ENCODE measurements around the gene VPS13D. TPM values are rescaled to one million over a fixed set of nuclear protein-coding genes. Genes with fewer than 3 reads are reported as not detected.

The VPS13D gene
- total RNA-seq, 1 experiment from 2014 or later, result 29.0 TPM

- DNase-seq (ENCODE audit: low spot score) (no peak), ATAC-seq (no peak)
- Mint-ChIP-seq H3K36me3 (peaks cover 24% of the 10 kb centered on the region), H3K27ac (no peak overlapping the region), H3K9me3 (no peaks in the 10 kb centered on the region), H3K4me3 (no peak overlapping the region), H3K27me3 (ENCODE audit: low read depth) (no peaks in the 10 kb centered on the region), H3K4me1 (peaks cover 25% of the 10 kb centered on the region)
- no peak for TF ChIP-seq JUN (CRISPR knock-in tag; IDR thresholded peaks at IDR 0.05)
- no peak for TF ChIP-seq FOXK1 (CRISPR knock-in tag; IDR thresholded peaks at IDR 0.05)
- no peak for TF ChIP-seq ARID4B (CRISPR knock-in tag; IDR thresholded peaks at IDR 0.05; ENCODE audit: borderline replicate concordance)
- no peak for TF ChIP-seq NFYB (CRISPR knock-in tag; conservative IDR thresholded peaks at IDR 0.05; ENCODE audit: low read depth)
- no peak for TF ChIP-seq ZBTB43 (CRISPR knock-in tag; IDR thresholded peaks at IDR 0.05)
- TF ChIP-seq NR1H2 (CRISPR knock-in tag; IDR thresholded peaks at IDR 0.05), result no peak
- TF ChIP-seq CREM (CRISPR knock-in tag; IDR thresholded peaks at IDR 0.05), result no peak
- no peak for TF ChIP-seq GRHL2 (CRISPR knock-in tag; IDR thresholded peaks at IDR 0.05; ENCODE audit: insufficient replicate concordance, severe bottlenecking)
- no peak for TF ChIP-seq STAT6 (CRISPR knock-in tag; conservative IDR thresholded peaks at IDR 0.05; ENCODE audit: low read depth)
- TF ChIP-seq HMGA2 (CRISPR knock-in tag; IDR thresholded peaks at IDR 0.05), result no peak
- no peak for TF ChIP-seq NR3C1 (CRISPR knock-in tag; conservative IDR thresholded peaks at IDR 0.05; ENCODE audit: low read depth)
- TF ChIP-seq HMGXB4 (CRISPR knock-in tag; IDR thresholded peaks at IDR 0.05), result no peak
- ChIA-PET CTCF (interaction anchor here (2.6 kb wide), 1 partner anchor 321 kb away, joined by 11 read pairs; no protein-coding TSS in a partner anchor), POLR2A (no interaction called here)
Measured at GRCh38 chr1:12338017-12338416, 108.2 kb downstream of the VPS13D start.

- POLR2A ChIA-PET, result no interaction called here
- ATAC-seq (no peak), DNase-seq (ENCODE audit: low spot score) (no peak)
- CTCF ChIA-PET, result interaction anchor here (0.6 to 2.6 kb wide), 18 partner anchors 9 to 424 kb away, joined by 3 to 12 read pairs (median 4); no protein-coding TSS in a partner anchor
- Mint-ChIP-seq H3K27ac (no peak overlapping the region), H3K36me3 (peaks cover 21% of the 10 kb centered on the region), H3K9me3 (no peaks in the 10 kb centered on the region), H3K4me3 (no peak overlapping the region), H3K4me1 (peaks cover 25% of the 10 kb centered on the region), H3K27me3 (ENCODE audit: low read depth) (no peaks in the 10 kb centered on the region)
- TF ChIP-seq ZNF512 (CRISPR knock-in tag; IDR thresholded peaks at IDR 0.05; ENCODE audit: borderline replicate concordance) (no peak), ZNF121 (CRISPR knock-in tag; IDR thresholded peaks at IDR 0.05) (no peak), HMGXB4 (CRISPR knock-in tag; IDR thresholded peaks at IDR 0.05) (no peak), MAX (CRISPR knock-in tag; IDR thresholded peaks at IDR 0.05) (no peak), GTF2I (CRISPR knock-in tag; conservative IDR thresholded peaks at IDR 0.05) (no peak), ZNF281 (CRISPR knock-in tag; IDR thresholded peaks at IDR 0.05) (no peak)
Measured at GRCh38 chr1:12338823-12339222, 109.0 kb downstream of the VPS13D start.

Measured in WTC11 (cell line).